Measurements from ENCODE around the gene KCNQ1OT1.

GRCh38 chr11:2709429-2709828 is 9.6 kb upstream of the KCNQ1OT1 start:
- TF ChIP-seq CTCF (IDR thresholded peaks at IDR 0.05; ENCODE audit: low read depth, low read length) (no peak), EZH2phosphoT487 (IDR thresholded peaks at IDR 0.05; ENCODE audit: low read depth) (no peak)

Measured in OCI-LY3 (cell line).